ENCODE data around the gene ILF2. TPM values are rescaled to one million over a fixed set of nuclear protein-coding genes. Genes with fewer than 3 reads are reported as not detected.

Gene ILF2
- total and polyA plus RNA-seq, 2 of the 13 experiments (the other 11 are each of a cell fraction or from before 2014, with no cell fraction given) = 292 to 366 TPM

DNA sequence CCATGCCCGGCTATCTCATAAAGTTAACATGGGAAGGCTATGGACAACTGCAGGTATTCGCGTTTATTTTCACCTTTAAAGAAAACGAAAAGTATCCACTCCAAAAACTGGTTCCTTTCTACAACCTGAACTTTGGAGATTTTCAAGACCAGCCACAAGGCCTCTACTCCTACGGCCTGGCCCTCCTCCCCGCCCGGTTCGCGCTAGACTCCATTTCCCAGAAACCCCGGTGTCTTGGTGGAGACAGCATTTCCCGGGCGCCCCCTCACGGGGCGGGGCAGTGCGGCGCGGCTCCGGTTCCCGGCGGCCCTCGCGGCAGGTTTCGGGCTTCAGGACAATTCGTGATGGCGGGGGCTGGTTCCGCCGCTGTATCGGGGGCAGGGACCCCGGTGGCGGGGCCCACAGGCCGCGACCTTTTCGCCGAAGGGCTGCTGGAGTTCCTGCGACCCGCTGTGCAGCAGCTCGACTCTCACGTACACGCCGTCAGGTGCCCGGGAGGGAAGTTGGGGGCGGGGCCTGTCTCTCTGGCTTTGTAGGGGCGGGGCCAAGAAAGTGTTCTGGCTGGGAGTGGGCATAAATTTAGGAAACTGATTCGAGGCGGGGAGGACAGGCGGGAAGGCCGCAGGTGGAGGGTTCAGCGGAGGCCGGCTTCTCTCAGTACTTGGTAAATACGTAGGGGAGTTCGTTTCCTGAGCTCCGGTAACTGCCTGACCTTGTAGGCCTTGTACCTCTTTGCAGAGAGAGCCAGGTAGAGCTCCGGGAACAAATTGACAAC is 12.2 kb downstream of the ILF2 start, which contains the start of gene SNAPIN (continued):
- TF ChIP-seq, protein P1, sequence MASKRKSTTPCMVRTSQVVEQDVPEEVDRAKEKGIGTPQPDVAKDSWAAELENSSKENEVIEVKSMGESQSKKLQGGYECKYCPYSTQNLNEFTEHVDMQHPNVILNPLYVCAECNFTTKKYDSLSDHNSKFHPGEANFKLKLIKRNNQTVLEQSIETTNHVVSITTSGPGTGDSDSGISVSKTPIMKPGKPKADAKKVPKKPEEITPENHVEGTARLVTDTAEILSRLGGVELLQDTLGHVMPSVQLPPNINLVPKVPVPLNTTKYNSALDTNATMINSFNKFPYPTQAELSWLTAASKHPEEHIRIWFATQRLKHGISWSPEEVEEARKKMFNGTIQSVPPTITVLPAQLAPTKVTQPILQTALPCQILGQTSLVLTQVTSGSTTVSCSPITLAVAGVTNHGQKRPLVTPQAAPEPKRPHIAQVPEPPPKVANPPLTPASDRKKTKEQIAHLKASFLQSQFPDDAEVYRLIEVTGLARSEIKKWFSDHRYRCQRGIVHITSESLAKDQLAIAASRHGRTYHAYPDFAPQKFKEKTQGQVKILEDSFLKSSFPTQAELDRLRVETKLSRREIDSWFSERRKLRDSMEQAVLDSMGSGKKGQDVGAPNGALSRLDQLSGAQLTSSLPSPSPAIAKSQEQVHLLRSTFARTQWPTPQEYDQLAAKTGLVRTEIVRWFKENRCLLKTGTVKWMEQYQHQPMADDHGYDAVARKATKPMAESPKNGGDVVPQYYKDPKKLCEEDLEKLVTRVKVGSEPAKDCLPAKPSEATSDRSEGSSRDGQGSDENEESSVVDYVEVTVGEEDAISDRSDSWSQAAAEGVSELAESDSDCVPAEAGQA (IDR thresholded peaks at IDR 0.05; ENCODE audit: low read depth) = 0 out of 2 replicates have a peak, but pooled peaks have one; percentile 49
- TF ChIP-seq, protein P1 (CRISPR knock-in tag; IDR thresholded peaks at IDR 0.05; ENCODE audit: borderline replicate concordance) = no peak
- no peak for TF ChIP-seq ZNF746 (CRISPR knock-in tag; IDR thresholded peaks at IDR 0.05)
- peak; percentile 75 for TF ChIP-seq SPEN (CRISPR knock-in tag; IDR thresholded peaks at IDR 0.05; ENCODE audit: low read depth)
- peak; percentile 63; the same call in 1 of the 2 replicates for TF ChIP-seq NFKB2 (CRISPR knock-in tag; IDR thresholded peaks at IDR 0.05; ENCODE audit: borderline replicate concordance)
- TF ChIP-seq, protein P2, sequence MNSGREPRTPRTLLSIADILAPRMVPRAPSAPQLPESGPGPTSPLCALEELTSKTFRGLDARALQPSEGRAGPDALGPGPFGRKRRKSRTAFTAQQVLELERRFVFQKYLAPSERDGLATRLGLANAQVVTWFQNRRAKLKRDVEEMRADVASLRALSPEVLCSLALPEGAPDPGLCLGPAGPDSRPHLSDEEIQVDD (CRISPR knock-in tag; IDR thresholded peaks at IDR 0.05; ENCODE audit: borderline replicate concordance) = no peak
- TF ChIP-seq FOXO1 (CRISPR knock-in tag; IDR thresholded peaks at IDR 0.05) = peak; percentile 45; the same call in 1 of the 2 replicates
- TF ChIP-seq TBX3 (IDR thresholded peaks at IDR 0.05; ENCODE audit: borderline replicate concordance) = no peak
- peak; percentile 58; the same call in 1 of the 2 replicates for TF ChIP-seq ZNF501 (CRISPR knock-in tag; IDR thresholded peaks at IDR 0.05)
- TF ChIP-seq ZNF350 (CRISPR knock-in tag; IDR thresholded peaks at IDR 0.05; ENCODE audit: borderline replicate concordance, low read depth) = peak; percentile 81; the same call in 1 of the 2 replicates
- no peak for TF ChIP-seq ZNF841 (CRISPR knock-in tag; IDR thresholded peaks at IDR 0.05; ENCODE audit: borderline replicate concordance)
- peak; percentile 80; the same call in 1 of the 2 replicates for TF ChIP-seq ZBTB38 (CRISPR knock-in tag; IDR thresholded peaks at IDR 0.05)
- TF ChIP-seq, protein P3, sequence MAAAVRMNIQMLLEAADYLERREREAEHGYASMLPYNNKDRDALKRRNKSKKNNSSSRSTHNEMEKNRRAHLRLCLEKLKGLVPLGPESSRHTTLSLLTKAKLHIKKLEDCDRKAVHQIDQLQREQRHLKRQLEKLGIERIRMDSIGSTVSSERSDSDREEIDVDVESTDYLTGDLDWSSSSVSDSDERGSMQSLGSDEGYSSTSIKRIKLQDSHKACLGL (CRISPR knock-in tag; IDR thresholded peaks at IDR 0.05) = peak; percentile 68; the same call in 1 of the 2 replicates
- TF ChIP-seq GFI1 (CRISPR knock-in tag; IDR thresholded peaks at IDR 0.05; ENCODE audit: borderline replicate concordance) = peak; percentile 69; the same call in 1 of the 2 replicates
- TF ChIP-seq, protein P4, sequence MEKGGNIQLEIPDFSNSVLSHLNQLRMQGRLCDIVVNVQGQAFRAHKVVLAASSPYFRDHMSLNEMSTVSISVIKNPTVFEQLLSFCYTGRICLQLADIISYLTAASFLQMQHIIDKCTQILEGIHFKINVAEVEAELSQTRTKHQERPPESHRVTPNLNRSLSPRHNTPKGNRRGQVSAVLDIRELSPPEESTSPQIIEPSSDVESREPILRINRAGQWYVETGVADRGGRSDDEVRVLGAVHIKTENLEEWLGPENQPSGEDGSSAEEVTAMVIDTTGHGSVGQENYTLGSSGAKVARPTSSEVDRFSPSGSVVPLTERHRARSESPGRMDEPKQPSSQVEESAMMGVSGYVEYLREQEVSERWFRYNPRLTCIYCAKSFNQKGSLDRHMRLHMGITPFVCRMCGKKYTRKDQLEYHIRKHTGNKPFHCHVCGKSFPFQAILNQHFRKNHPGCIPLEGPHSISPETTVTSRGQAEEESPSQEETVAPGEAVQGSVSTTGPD (CRISPR knock-in tag; IDR thresholded peaks at IDR 0.05) = 0 out of 2 replicates have a peak, but pooled peaks have one; percentile 18
- TF ChIP-seq FIP1L1 (IDR thresholded peaks at IDR 0.05; ENCODE audit: borderline replicate concordance, insufficient read depth, low read depth, low read length) = 0 out of 2 replicates have a peak, but pooled peaks have one; percentile 40
- no peak for TF ChIP-seq MTF2 (CRISPR knock-in tag; IDR thresholded peaks at IDR 0.05; ENCODE audit: borderline replicate concordance)
- TF ChIP-seq SRY (CRISPR knock-in tag; IDR thresholded peaks at IDR 0.05) = peak; percentile 58; the same call in 1 of the 2 replicates
- 0 out of 2 replicates have a peak, but pooled peaks have one; percentile 37 for TF ChIP-seq ZSCAN21 (CRISPR knock-in tag; IDR thresholded peaks at IDR 0.05; ENCODE audit: borderline replicate concordance)
- peak; percentile 94 for TF ChIP-seq GABPB1 (CRISPR knock-in tag; IDR thresholded peaks at IDR 0.05)
